Heart left ventricle (tissue), 13 donors: ENCODE measurements around the gene NHLRC2.

Source experiments
- POLR2A ChIP-seq, 2 donors: fragments of 450-650 bp; IDR thresholded peaks; one replicate each; pipeline ENCODE4 v1.6.1; 2017; ENCODE audit warnings: antibody characterized with exemption in 2 of 2, mild to moderate bottlenecking in 2 of 2, moderate library complexity in 2 of 2
- TF ChIP-seq, protein P1 (sequence below), 12 donors: fragments of 200-600 bp; sonication (generic) in 4 of 12; IDR thresholded peaks; one replicate each; pipeline versions ENCODE4 v1.5.0 to v1.8.0; 2018 to 2022; ENCODE audit warnings: antibody characterized with exemption in 12 of 12, mild to moderate bottlenecking in 5 of 12
- donor health status: ischemic (EF 13 %, LVEDD 7.1; RV severe dilation, severe dysfunction).
- donor health status: DM: no; HTN: yes; CAD: no.
- donor health status: DM: no; HTN: no; CAD: no.
- donor health status: ischemic (EF 25% LVEDD 6.9; RV normal size, moderate dysfunction).
- donor health status: ischemic (EF 25% LVEDD 5.7; RV mildly dilated, moderate dysfunction).
- donor health status: ischemic (EF 35%, LVEDD 5.7; RV mildly dilated, moderate dysfunction).
- donor health status: nonischemic (EF 11% LVEDD 7.7; RV severe dilation, severe dysfunction).
- donor health status: DM: yes; HTN: yes; CAD: no.
- donor health status: PGD.
- donor health status: ischemic (EF 29% LVEDD 5.4; RV normal size, mild dysfunction).
- donor health status: nonischemic (EF 23%, LVEDD 6.1; RV moderate dilation, normal function).

DNA sequence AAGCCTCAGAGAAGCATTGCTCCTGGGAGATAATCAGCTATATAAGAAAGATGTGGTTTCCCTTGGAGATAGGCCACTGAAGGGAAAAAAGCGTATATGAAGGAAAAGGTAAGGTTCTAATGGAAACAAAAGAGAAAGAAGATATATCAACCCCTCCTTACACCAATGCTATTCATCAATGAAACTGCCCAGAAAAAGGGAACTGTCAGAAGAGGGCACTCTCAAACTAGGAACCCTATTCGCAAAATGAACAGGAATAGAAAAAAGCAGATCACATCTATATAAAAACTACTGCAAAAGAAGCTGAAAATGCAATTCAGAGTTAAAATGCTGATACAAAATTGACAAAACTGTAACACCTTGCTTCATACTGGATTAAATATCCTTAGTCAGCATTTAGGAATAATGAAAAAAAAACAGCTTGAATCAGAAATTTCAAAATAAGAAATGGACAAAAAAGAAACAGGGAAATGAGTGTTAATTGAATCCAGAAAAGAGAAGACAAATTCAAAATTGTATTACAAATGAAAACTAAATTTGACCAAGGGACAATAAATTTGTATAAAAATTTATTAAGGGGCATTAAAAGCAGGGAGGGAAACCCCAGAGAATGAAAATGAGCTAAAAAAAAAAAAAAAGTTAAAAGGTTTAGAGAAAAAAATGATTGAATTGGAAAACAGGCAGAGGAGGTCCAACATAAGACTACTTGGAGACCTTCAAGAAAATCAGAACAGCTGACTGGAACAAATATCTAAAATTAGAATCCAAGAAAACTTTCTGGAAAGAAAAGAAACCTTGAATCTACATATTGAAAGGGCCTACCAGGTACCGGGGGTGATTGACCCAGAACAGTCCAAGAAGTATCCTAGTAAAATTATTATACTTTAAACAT is 17.9 kb downstream of the NHLRC2 start:
- TF ChIP-seq, protein P1, sequence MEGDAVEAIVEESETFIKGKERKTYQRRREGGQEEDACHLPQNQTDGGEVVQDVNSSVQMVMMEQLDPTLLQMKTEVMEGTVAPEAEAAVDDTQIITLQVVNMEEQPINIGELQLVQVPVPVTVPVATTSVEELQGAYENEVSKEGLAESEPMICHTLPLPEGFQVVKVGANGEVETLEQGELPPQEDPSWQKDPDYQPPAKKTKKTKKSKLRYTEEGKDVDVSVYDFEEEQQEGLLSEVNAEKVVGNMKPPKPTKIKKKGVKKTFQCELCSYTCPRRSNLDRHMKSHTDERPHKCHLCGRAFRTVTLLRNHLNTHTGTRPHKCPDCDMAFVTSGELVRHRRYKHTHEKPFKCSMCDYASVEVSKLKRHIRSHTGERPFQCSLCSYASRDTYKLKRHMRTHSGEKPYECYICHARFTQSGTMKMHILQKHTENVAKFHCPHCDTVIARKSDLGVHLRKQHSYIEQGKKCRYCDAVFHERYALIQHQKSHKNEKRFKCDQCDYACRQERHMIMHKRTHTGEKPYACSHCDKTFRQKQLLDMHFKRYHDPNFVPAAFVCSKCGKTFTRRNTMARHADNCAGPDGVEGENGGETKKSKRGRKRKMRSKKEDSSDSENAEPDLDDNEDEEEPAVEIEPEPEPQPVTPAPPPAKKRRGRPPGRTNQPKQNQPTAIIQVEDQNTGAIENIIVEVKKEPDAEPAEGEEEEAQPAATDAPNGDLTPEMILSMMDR (IDR thresholded peaks at IDR 0.05), result no peak
- TF ChIP-seq POLR2A (IDR thresholded peaks at IDR 0.05), result no peak
